Hematopoietic multipotent progenitor cell (in vitro differentiated cells): ENCODE results near the gene TBX15. TPM values are rescaled to one million over a fixed set of nuclear protein-coding genes. Genes with fewer than 3 reads are reported as not detected.
A peak's percentile ranks its signal among the peaks of the same experiment; 100 is the strongest.
"Not testable (repeated sequence)": the region's sequence is repeated elsewhere in the genome, so short reads cannot be mapped to it uniquely, and the experiment has no call there.

Source experiments
- DNase-seq, 3 donors: peaks; one replicate each; pipeline ENCODE4 v3.0.0-alpha.2; 2011 to 2015; ENCODE audit warnings: low read depth in 2 of 3, low spot score in 2 of 3
- total RNA-seq: library from RNA; depleted of rRNA; stranded (reverse); fragments of >200 nt; gene quantifications from one replicate; pipeline ENCODE4 v1.2.3, GENCODE V29; 2012

The TBX15 gene
- total RNA-seq, 1 donor = under 0.01 TPM

- peak in 2 of 3 donors; percentile 14 to 69 for DNase-seq
Observed at GRCh38 chr1:118928739-118929554, 59.2 kb downstream of the TBX15 start.

- no peak for DNase-seq
Observed at GRCh38 chr1:118927427-118928187, 60.5 kb downstream of the TBX15 start.

GRCh38 chr1:118926261-118926660 lies 61.9 kb downstream of the TBX15 start:
- no peak for DNase-seq

- DNase-seq = no peak
Observed at GRCh38 chr1:118925651-118926050, 62.5 kb downstream of the TBX15 start.

- DNase-seq = no peak
Observed at GRCh38 chr1:118923319-118923718, 64.8 kb downstream of the TBX15 start.

- DNase-seq = no peak
Observed at GRCh38 chr1:118921994-118922393, 66.1 kb downstream of the TBX15 start.

GRCh38 chr1:118920124-118920717 lies 67.9 kb downstream of the TBX15 start:
- no peak for DNase-seq

- no peak for DNase-seq
Observed at GRCh38 chr1:118918940-118919259, 69.2 kb downstream of the TBX15 start.

- no peak for DNase-seq
Observed at GRCh38 chr1:118918230-118918939, 69.8 kb downstream of the TBX15 start.

GRCh38 chr1:118916346-118916745 lies 71.8 kb downstream of the TBX15 start:
- DNase-seq = not testable (repeated sequence)

- no peak for DNase-seq
Observed at GRCh38 chr1:118914379-118915161, 73.6 kb downstream of the TBX15 start.

- no peak for DNase-seq
Observed at GRCh38 chr1:118913818-118914217, 74.3 kb downstream of the TBX15 start.

- no peak for DNase-seq
Observed at GRCh38 chr1:118912574-118912973, 75.6 kb downstream of the TBX15 start.

GRCh38 chr1:118911571-118911970 lies 76.6 kb downstream of the TBX15 start:
- no peak for DNase-seq

- DNase-seq = no peak
Observed at GRCh38 chr1:118907466-118907865, 80.7 kb downstream of the TBX15 start.

GRCh38 chr1:118905671-118906070 lies 82.5 kb downstream of the TBX15 start:
- DNase-seq = no peak

- no peak for DNase-seq
Observed at GRCh38 chr1:118905196-118905595, 82.9 kb downstream of the TBX15 start.

- no peak for DNase-seq
Observed at GRCh38 chr1:118902711-118903191, 85.4 kb downstream of the TBX15 start.

GRCh38 chr1:118902299-118902698 lies 85.8 kb downstream of the TBX15 start:
- no peak for DNase-seq
